ENCODE results near the gene GNPTG. TPM values are rescaled to one million over a fixed set of nuclear protein-coding genes. Genes with fewer than 3 reads are reported as not detected.

The GNPTG gene
- total and polyA plus RNA-seq, 2 of the 8 experiments (the other 6 are each of a cell fraction or from before 2014, with no cell fraction given): 26.2 to 51.2 TPM

GRCh38 chr16:1364510-1364909 lies 12.8 kb downstream of the GNPTG start:
- no peak overlapping the region for H4K8ac ChIP-seq (ENCODE audit: extremely low read depth, insufficient read depth, low read length)
- H3K36me3 ChIP-seq (ENCODE audit: control insufficient read depth in 2 of 4, insufficient read depth in 4 of 4, low read length in 3 of 4): peaks cover 15 to 43% (median 23%) of the 10 kb centered on the region in 4 experiments
- H3K9ac ChIP-seq (replicated peaks in 1 of 4; ENCODE audit: extremely low read depth in 1 of 4, low read depth in 3 of 4, low read length in 3 of 4): no peak overlapping the region
- H2BK15ac ChIP-seq (ENCODE audit: low read length): no peak overlapping the region
- H2BK5ac ChIP-seq (ENCODE audit: low read depth, low read length): no peak overlapping the region
- peaks cover 0 to 5% of the 10 kb centered on the region in 2 experiments; a peak in 1 of 4 replicates for H3K79me2 ChIP-seq (ENCODE audit: control insufficient read depth in 1 of 2, insufficient read depth in 2 of 2, low read length in 2 of 2)
- H2AK5ac ChIP-seq (ENCODE audit: low read depth, low read length): no peak overlapping the region
- H4K5ac ChIP-seq (ENCODE audit: insufficient read length, low read depth, low read length): no peak overlapping the region
- H4K20me1 ChIP-seq (replicated peaks in 1 of 2; ENCODE audit: control insufficient read depth in 1 of 2, insufficient read depth in 2 of 2, low read length in 2 of 2): peaks cover 12 to 29% of the 10 kb centered on the region in 2 experiments
- no peak overlapping the region for H4K91ac ChIP-seq (replicated peaks; ENCODE audit: insufficient read length, low read length)
- H3K79me1 ChIP-seq (ENCODE audit: low read depth, low read length): peaks cover 5% of the 10 kb centered on the region; the same call in 1 of the 2 replicates
- DNase-seq (ENCODE audit: low read depth in 1 of 2, low spot score in 2 of 2) (no peak), FAIRE-seq (no peak)
- ChIA-PET CTCF (ENCODE audit: partially characterized antibody) (interaction anchor here (0.6 to 8.1 kb wide), 27 partner anchors 10 to 584 kb away, joined by 3 to 59 read pairs (median 5); partner anchors contain the start of gene CCDC154), POLR2A (ENCODE audit: partially characterized antibody) (interaction anchor here (0.8 to 6.6 kb wide), 7 partner anchors 11 to 50 kb away, joined by 3 to 44 read pairs (median 6); no protein-coding TSS in a partner anchor)
- no peak overlapping the region for H3K4ac ChIP-seq (replicated peaks; ENCODE audit: insufficient read length, low read depth, low read length)
- H2BK12ac ChIP-seq (ENCODE audit: low read depth, low read length): no peak overlapping the region
- H3K4me1 ChIP-seq (replicated peaks in 1 of 4; ENCODE audit: control insufficient read depth in 3 of 4, insufficient read depth in 4 of 4, low read length in 3 of 4): no peaks in the 10 kb centered on the region
- H2BK120ac ChIP-seq (replicated peaks; ENCODE audit: low read depth, low read length): no peak overlapping the region
- 92% methylated on average over 22 of the region's 22 CpGs; no CpG with 5 or more reads in 1 of the 2 experiments for WGBS, 2 experiments (ENCODE audit: extremely low coverage in 1 of 2, insufficient coverage in 1 of 2, insufficient read length in 1 of 2, insufficient replicate concordance in 2 of 2, low coverage in 1 of 2, low lambda C conversion rate in 2 of 2, missing lambda C conversion rate in 1 of 2)
- no peak overlapping the region for H3K14ac ChIP-seq (ENCODE audit: insufficient read length)
- no peak overlapping the region for H3K4me2 ChIP-seq (ENCODE audit: insufficient read depth in 1 of 2, low read depth in 2 of 2, low read length in 2 of 2)
- no peak overlapping the region for H3K18ac ChIP-seq (ENCODE audit: extremely low read depth, low read length)
- no peak overlapping the region for H3K4me3 ChIP-seq (ENCODE audit: extremely low read depth in 1 of 4, insufficient read depth in 2 of 4, low read depth in 3 of 4, low read length in 4 of 4)
- H3K23ac ChIP-seq (ENCODE audit: insufficient read length): no peak overlapping the region
- no peak overlapping the region for H2BK20ac ChIP-seq (ENCODE audit: low read length)
- no peaks in the 10 kb centered on the region for H3K9me3 ChIP-seq (ENCODE audit: insufficient read depth in 2 of 2, low read depth in 1 of 2, low read length in 1 of 2)
- H3K23me2 ChIP-seq (ENCODE audit: low read depth, low read length): no peaks in the 10 kb centered on the region
- H3K27me3 ChIP-seq (replicated peaks in 1 of 4; ENCODE audit: control insufficient read depth in 3 of 4, extremely low read depth in 1 of 4, insufficient read depth in 3 of 4, low read length in 3 of 4): no peaks in the 10 kb centered on the region
- H2AFZ ChIP-seq (ENCODE audit: low read length): no peak overlapping the region
- no peak overlapping the region for H3K56ac ChIP-seq (replicated peaks; ENCODE audit: insufficient read length, low read depth, low read length)
- no peak overlapping the region for H3K27ac ChIP-seq (ENCODE audit: low read depth, low read length)
- no peak for TF ChIP-seq SRF (IDR thresholded peaks at IDR 0.05; ENCODE audit: low read depth, low read length)
- no peak for TF ChIP-seq KDM4A (IDR thresholded peaks at IDR 0.05; ENCODE audit: low read depth, low read length, severe bottlenecking)
- TF ChIP-seq BACH1 (IDR thresholded peaks at IDR 0.05; ENCODE audit: low read length): no peak
- TF ChIP-seq TEAD4 (IDR thresholded peaks at IDR 0.05; ENCODE audit: low read depth, low read length): no peak
- TF ChIP-seq EZH2 (IDR thresholded peaks at IDR 0.05; ENCODE audit: low read depth, low read length, severe bottlenecking): no peak
- no peak for TF ChIP-seq CHD2 (IDR thresholded peaks at IDR 0.05; ENCODE audit: low read length)
- no peak for TF ChIP-seq CREB1 (IDR thresholded peaks at IDR 0.05)
- TF ChIP-seq CEBPB (IDR thresholded peaks at IDR 0.05; ENCODE audit: low read depth, low read length): no peak
- TF ChIP-seq ATF2 (IDR thresholded peaks at IDR 0.05; ENCODE audit: low read length): no peak
- no peak for TF ChIP-seq POU5F1 (IDR thresholded peaks at IDR 0.05; ENCODE audit: low read depth, low read length)
- no peak for TF ChIP-seq HDAC6 (IDR thresholded peaks at IDR 0.05; ENCODE audit: low read depth, low read length)
- TF ChIP-seq, protein P1, sequence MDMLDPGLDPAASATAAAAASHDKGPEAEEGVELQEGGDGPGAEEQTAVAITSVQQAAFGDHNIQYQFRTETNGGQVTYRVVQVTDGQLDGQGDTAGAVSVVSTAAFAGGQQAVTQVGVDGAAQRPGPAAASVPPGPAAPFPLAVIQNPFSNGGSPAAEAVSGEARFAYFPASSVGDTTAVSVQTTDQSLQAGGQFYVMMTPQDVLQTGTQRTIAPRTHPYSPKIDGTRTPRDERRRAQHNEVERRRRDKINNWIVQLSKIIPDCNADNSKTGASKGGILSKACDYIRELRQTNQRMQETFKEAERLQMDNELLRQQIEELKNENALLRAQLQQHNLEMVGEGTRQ (IDR thresholded peaks at IDR 0.05; ENCODE audit: low read length): no peak
